K562 (cell line): ENCODE results near the gene ARL3. TPM values are rescaled to one million over a fixed set of nuclear protein-coding genes. Genes with fewer than 3 reads are reported as not detected.
A peak's percentile ranks its signal among the peaks of the same experiment; 100 is the strongest.

Source experiments
- ATAC-seq: fragments of 200-7000 bp; cut with Tn5 transposase; 3 replicates; pipeline ENCODE4 v1.9.1; 2020; ENCODE audit warnings: moderate library complexity
- BruUV-seq: library from RNA; stranded (reverse); fragments of 400-500 nt; replicated peaks from 2 replicates; lab custom pipeline; 2021; lab: Mats Ljungman, UMichigan
- CTCF ChIA-PET: fragments of 300-600 bp; formaldehyde crosslinking; extraction: SDS; loops from one replicate; lab custom pipeline; 2021; ENCODE audit warnings: low intra/inter-chr PET ratio; lab: Yijun Ruan, JAX
- POLR2A ChIA-PET: fragments of 300-600, 350-650 bp; sonication (Branson Sonifier 250); formaldehyde crosslinking; extraction: SDS; loops from one replicate; lab custom pipeline; 2021; ENCODE audit warnings: antibody characterized with exemption, inconsistent platforms; lab: Yijun Ruan, JAX
- DNase-seq, 4 experiments: peaks; one replicate each; pipeline versions ENCODE4 v3.0.0 to v3.0.0-alpha.2; 2011 to 2018; ENCODE audit warnings: low spot score in 3 of 4, mixed read lengths in 3 of 4; ENCODE audit errors: extremely low read depth in 1 of 4
- FAIRE-seq: peaks from 2 replicates; lab custom pipeline; 2011; peaks lifted over from hg19 to GRCh38; lab: Jason Lieb, UNC
- H2AFZ ChIP-seq: 2 replicates; pipeline ENCODE4 v1.6.0; 2011; ENCODE audit warnings: low read depth, low read length, control low read depth, inconsistent platforms
- H3K27ac ChIP-seq: fragments of 200-600 bp; 3 replicates; pipeline ENCODE4 v1.8.0; 2011; ENCODE audit warnings: low read depth, mild to moderate bottlenecking, control low read depth, inconsistent platforms, low read length, moderate library complexity, mixed read lengths; ENCODE audit errors: extremely low read depth
- H3K27me3 ChIP-seq, 2 experiments: fragments of 300-600 bp in 1 of 2; 2 replicates in 1 of 2; 3 replicates in 1 of 2; pipeline versions ENCODE4 v1.6.0 to v1.8.0; 2011; ENCODE audit warnings: inconsistent platforms in 2 of 2, low read length in 2 of 2, mild to moderate bottlenecking in 1 of 2, mixed read lengths in 1 of 2, moderate library complexity in 1 of 2; ENCODE audit not compliant: control insufficient read depth in 2 of 2, insufficient read depth in 2 of 2
- H3K36me3 ChIP-seq: fragments of 300-600 bp; 3 replicates; pipeline ENCODE4 v1.8.0; 2011; ENCODE audit warnings: mild to moderate bottlenecking, low read length, inconsistent platforms; ENCODE audit not compliant: control insufficient read depth, insufficient read depth
- H3K4me1 ChIP-seq, 2 experiments: fragments of 200-600 bp in 1 of 2; replicated peaks in 1 of 2; 2 replicates in 1 of 2; 3 replicates in 1 of 2; pipeline versions ENCODE4 v1.5.1 to v1.8.0; 2011; ENCODE audit warnings: inconsistent platforms in 2 of 2, low read length in 2 of 2, mild to moderate bottlenecking in 1 of 2, mixed read lengths in 1 of 2, moderate library complexity in 1 of 2; ENCODE audit not compliant: control insufficient read depth in 2 of 2, insufficient read depth in 2 of 2
- H3K4me2 ChIP-seq: 2 replicates; pipeline ENCODE4 v1.6.1; 2011; ENCODE audit warnings: low read length, control low read depth, inconsistent platforms, mixed read lengths; ENCODE audit not compliant: insufficient read depth
- H3K4me3 ChIP-seq: fragments of 200-600 bp; sonication (generic), shearing (Covaris generic); 2 replicates; pipeline ENCODE4 v1.5.1; 2016; ENCODE audit warnings: control low read depth, inconsistent platforms
- H3K79me2 ChIP-seq: fragments of 200-600 bp; 3 replicates; pipeline ENCODE4 v1.8.0; 2011; ENCODE audit warnings: low read length, inconsistent platforms; ENCODE audit not compliant: control insufficient read depth, insufficient read depth
- H3K9ac ChIP-seq, 2 experiments: 2 replicates each; pipeline versions ENCODE4 v1.6.0 to v1.6.1; 2011; ENCODE audit warnings: low read depth in 2 of 2, low read length in 2 of 2, control low read depth in 1 of 2, inconsistent platforms in 1 of 2, mild to moderate bottlenecking in 1 of 2, mixed read lengths in 1 of 2; ENCODE audit not compliant: insufficient read depth in 1 of 2
- H3K9me1 ChIP-seq: one replicate; pipeline ENCODE4 v1.6.0; 2011; ENCODE audit warnings: inconsistent platforms, mild to moderate bottlenecking, low read length, moderate library complexity; ENCODE audit not compliant: control insufficient read depth, insufficient read depth
- H3K9me3 ChIP-seq: replicated peaks from 2 replicates; pipeline ENCODE4 v1.5.1; 2011; ENCODE audit warnings: low read depth, low read length, inconsistent platforms; ENCODE audit not compliant: control insufficient read depth, insufficient read depth
- H4K20me1 ChIP-seq: replicated peaks from 2 replicates; pipeline ENCODE4 v1.6.1; 2011; ENCODE audit warnings: low read length, inconsistent platforms, mixed read lengths; ENCODE audit not compliant: control insufficient read depth, insufficient read depth
- ARID2 ChIP-seq: fragments of 450-650 bp; IDR thresholded peaks from 2 replicates; pipeline ENCODE4 v1.6.1; 2017; ENCODE audit warnings: antibody characterized with exemption, mild to moderate bottlenecking
- CAMTA2 ChIP-seq: fragments of 250-450 bp; sonication (Bioruptor Pico); conservative IDR thresholded peaks from 2 replicates; pipeline ENCODE4 v1.5.1; 2022
- CC2D1A ChIP-seq: fragments of 450-650 bp; IDR thresholded peaks from 2 replicates; pipeline ENCODE4 v1.6.1; 2017; ENCODE audit warnings: mild to moderate bottlenecking
- GTF2A2 ChIP-seq: IDR thresholded peaks from 2 replicates; pipeline ENCODE4 v1.6.1; 2016; ENCODE audit warnings: mild to moderate bottlenecking, missing genetic modification characterization, missing compliant biosample characterization
- MAZ ChIP-seq, 2 experiments: fragments of 450-650 bp in 1 of 2; sonication (generic) in 1 of 2; formaldehyde crosslinking; IDR thresholded peaks in 1 of 2; conservative IDR thresholded peaks in 1 of 2; 2 replicates each; pipeline versions ENCODE4 v1.4.0 to v1.5.0; 2020; ENCODE audit warnings: mild to moderate bottlenecking in 1 of 2, missing genetic modification reagents in 1 of 2
- MTF1 ChIP-seq: fragments of 250-450 bp; sonication (Bioruptor Pico); IDR thresholded peaks from 2 replicates; pipeline ENCODE4 v1.9.0; 2021; ENCODE audit warnings: moderate library complexity, mild to moderate bottlenecking, inconsistent platforms, borderline replicate concordance
- MYNN ChIP-seq, 2 experiments: sonication (generic); formaldehyde crosslinking in 1 of 2; IDR thresholded peaks; 2 replicates each; pipeline versions ENCODE4 v1.5.0 to v1.6.1; 2016 to 2020; ENCODE audit warnings: antibody characterized with exemption in 1 of 2, missing genetic modification reagents in 1 of 2
- POLR2AphosphoS5 ChIP-seq: IDR thresholded peaks from 2 replicates; pipeline ENCODE4 v1.6.1; 2011; ENCODE audit warnings: mild to moderate bottlenecking, low read depth, low read length, moderate library complexity; ENCODE audit not compliant: control insufficient read depth, insufficient read depth
- PTBP1 ChIP-seq: fragments of 200-400 bp; formaldehyde crosslinking; IDR thresholded peaks from 2 replicates; pipeline ENCODE4 v1.6.1; 2017; ENCODE audit warnings: low read depth, low read length
- RB1 ChIP-seq: fragments of 450-650 bp; IDR thresholded peaks from 2 replicates; pipeline ENCODE4 v1.6.1; 2017; ENCODE audit warnings: low read depth, mild to moderate bottlenecking
- SMC3 ChIP-seq: conservative IDR thresholded peaks from 2 replicates; pipeline ENCODE4 v1.6.1; 2011; ENCODE audit warnings: low read depth, low read length, improper control_type of control experiment; ENCODE audit not compliant: insufficient read depth
- WGBS: fragments of 100-300 bp; shearing (Covaris generic); methylation state at CpG from one replicate; pipeline ENCODE4 v1.1.6; 2016; ENCODE audit warnings: low coverage, mixed read lengths; ENCODE audit not compliant: insufficient coverage; ENCODE audit errors: missing lambda C conversion rate; 5-methylcytosine and 5-hydroxymethylcytosine counted together
- in situ Hi-C: fragments of 300-500 bp; cut with MboI; formaldehyde crosslinking; loops from 4 replicates; pipeline ENCODE4 v1.15.0; 2018; ENCODE audit warnings: inconsistent platforms, mixed read lengths
- intact Hi-C: fragments of 100-400 bp; cut with micrococcal nuclease; formaldehyde crosslinking; loops from 2 replicates; pipeline ENCODE4 v1.14.2; 2022
- polyA plus RNA-seq, 8 experiments: library from polyadenylated mRNA; depleted of rRNA in 4 of 8; stranded (reverse) in 5 of 8; unstranded in 3 of 8; fragments of >200 nt; fragmentation: Nextera tagmentation in 2 of 8; fragmentation: Illumina TruSeq in 1 of 8; extraction: Ambion mirVana in 2 of 8; extraction: Trizol in 1 of 8; gene quantifications; 2 replicates each; pipeline versions ENCODE4 v1.2.1 to v1.2.3, GENCODE V29; 2011 to 2014; ENCODE audit warnings: inconsistent platforms in 1 of 8, missing spikeins in 1 of 8
- total RNA-seq, 7 experiments: library from RNA; depleted of rRNA in 6 of 7; stranded (reverse); fragments of >200 nt in 6 of 7; fragmentation: Illumina TruSeq in 2 of 7; extraction: Trizol in 2 of 7; gene quantifications; 2 replicates each; pipeline versions ENCODE4 v1.2.1 to v1.2.3, GENCODE V29; 2011 to 2021; ENCODE audit warnings: low replicate concordance in 1 of 7
- TF ChIP-seq, protein P1 (sequence below), 2 experiments: fragments of 450-650 bp; conservative IDR thresholded peaks; 2 replicates each; pipeline ENCODE4 v1.6.1; 2017; ENCODE audit warnings: mild to moderate bottlenecking in 2 of 2, moderate library complexity in 2 of 2
- TF ChIP-seq, protein P2 (sequence below), 3 experiments: IDR thresholded peaks in 2 of 3; conservative IDR thresholded peaks in 1 of 3; 2 replicates each; pipeline ENCODE4 v1.5.1; 2011 to 2012; ENCODE audit warnings: low read length in 3 of 3, mild to moderate bottlenecking in 3 of 3, control low read depth in 2 of 3, improper control_type of control experiment in 1 of 3, inconsistent platforms in 1 of 3, low read depth in 1 of 3, mixed read lengths in 1 of 3, moderate library complexity in 1 of 3; ENCODE audit not compliant: insufficient read depth in 2 of 3
- TF ChIP-seq, protein P3 (sequence below): fragments of 450-650 bp; formaldehyde crosslinking; IDR thresholded peaks from 2 replicates; pipeline ENCODE4 v1.4.0; 2020; ENCODE audit warnings: mild to moderate bottlenecking, moderate library complexity

The ARL3 gene
- total and polyA plus RNA-seq, 9 of the 15 experiments (the other 6 are each of a cell fraction or from before 2014, with no cell fraction given) = 2.9 to 8.9 (median 4.8) TPM

DNA sequence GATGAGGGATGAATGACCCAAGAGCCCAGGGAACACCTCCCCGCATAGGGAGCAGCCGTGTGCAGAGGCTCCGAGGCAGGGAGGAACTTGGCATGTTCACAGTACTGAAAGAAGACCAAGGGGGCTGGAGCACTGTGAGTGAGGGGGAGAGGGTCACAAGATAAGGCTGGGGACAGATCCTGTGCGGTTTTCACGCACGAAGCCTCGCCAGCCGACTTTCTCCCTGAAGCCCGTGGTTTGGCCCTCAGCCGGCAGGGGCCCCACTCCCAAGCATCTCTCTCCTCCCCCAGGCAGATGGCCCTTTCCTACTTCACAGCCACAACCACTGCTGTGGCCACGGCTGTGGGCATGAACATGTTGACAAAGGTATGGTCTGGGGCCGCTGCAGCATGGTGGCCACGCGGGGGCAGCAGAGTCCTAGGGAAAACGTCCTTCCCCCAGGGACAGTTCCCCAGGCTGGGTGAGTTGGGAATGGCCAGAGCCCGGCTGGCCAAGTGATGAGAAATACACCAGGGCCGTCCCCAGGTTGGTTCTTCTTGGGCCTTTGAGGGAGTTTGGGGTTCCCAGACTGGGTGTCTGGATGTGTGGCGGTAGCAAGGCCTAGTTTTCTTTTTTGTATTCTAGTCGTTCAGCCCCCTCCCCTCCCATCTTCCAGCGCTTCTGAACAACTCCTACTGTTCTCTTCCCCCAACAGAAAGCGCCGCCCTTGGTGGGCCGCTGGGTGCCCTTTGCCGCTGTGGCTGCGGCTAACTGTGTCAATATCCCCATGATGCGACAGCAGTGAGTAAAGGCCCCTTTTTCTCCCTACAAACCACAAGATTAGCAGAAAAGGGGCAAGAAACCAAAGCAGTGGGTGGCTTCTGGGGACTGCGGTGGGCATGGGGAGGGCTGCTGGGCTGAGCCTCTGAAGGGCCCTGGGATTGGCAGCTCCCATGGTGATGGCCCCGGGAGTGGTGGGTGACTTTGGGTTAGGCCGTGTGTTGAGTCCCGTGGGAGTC is 15.1 kb upstream of the ARL3 start:
- POLR2A ChIA-PET = interaction anchor here (0.9 kb wide), 1 partner anchor 58 kb away, joined by 3 read pairs; no protein-coding TSS in a partner anchor
- Histone ChIP-seq H3K9me3 (no peaks in the 10 kb centered on the region), H3K4me1 (peaks cover 0 to 5% of the 10 kb centered on the region in 2 experiments; a peak in 1 of 5 replicates), H3K9ac (no peak overlapping the region), H3K9me1 (no peaks in the 10 kb centered on the region), H3K36me3 (peaks cover 66% of the 10 kb centered on the region), H3K4me2 (no peak overlapping the region), H3K4me3 (no peak overlapping the region), H3K27ac (no peak overlapping the region), H3K79me2 (no peaks in the 10 kb centered on the region), H3K27me3 (no peaks in the 10 kb centered on the region), H4K20me1 (no peaks in the 10 kb centered on the region), H2AFZ (no peak overlapping the region)
- 53% methylated on average over 18 of the region's 30 CpGs for WGBS
- intact Hi-C loops (loop anchor here (1.0 to 5.0 kb wide), 5 partner anchors 103 to 513 kb away; partner anchors contain the start of gene CNNM2), in situ Hi-C loops (loop anchor here (5.0 kb wide), 2 partner anchors 103 to 338 kb away; no protein-coding TSS in a partner anchor)
- peak; percentile 70 for FAIRE-seq
- CTCF ChIA-PET = interaction anchor here (0.6 to 2.7 kb wide), 5 partner anchors 172 to 605 kb away, joined by 3 to 17 read pairs (median 4); partner anchors contain the start of gene CNNM2
- peak; percentile 69 to 76 (median 70) for DNase-seq
- BruUV-seq = no TSS peak
- ATAC-seq = peak; percentile 99
- TF ChIP-seq CAMTA2 (CRISPR knock-in tag) = no peak
- TF ChIP-seq CC2D1A = peak; percentile 55; the same call in 1 of the 2 replicates
- TF ChIP-seq PTBP1 = no peak
- peak; percentile 44; the same call in 1 of the 2 replicates for TF ChIP-seq RB1
- TF ChIP-seq MYNN (IDR thresholded peaks at IDR 0.05) = 0 out of 2 replicates have a peak, but pooled peaks have one; percentile 20
- no peak for TF ChIP-seq MYNN (CRISPR knock-in tag; IDR thresholded peaks at IDR 0.05)
- TF ChIP-seq POLR2AphosphoS5 = no peak
- peak; percentile 58; the same call in 1 of the 2 replicates for TF ChIP-seq ARID2
- TF ChIP-seq MAZ (CRISPR knock-in tag; conservative IDR thresholded peaks at IDR 0.05 in 1 of 2, IDR thresholded peaks at IDR 0.05 in 1 of 2) = 0 out of 4 replicates have a peak, but pooled peaks of 1 of the 2 experiments have one; percentile 9
- TF ChIP-seq, protein P1, sequence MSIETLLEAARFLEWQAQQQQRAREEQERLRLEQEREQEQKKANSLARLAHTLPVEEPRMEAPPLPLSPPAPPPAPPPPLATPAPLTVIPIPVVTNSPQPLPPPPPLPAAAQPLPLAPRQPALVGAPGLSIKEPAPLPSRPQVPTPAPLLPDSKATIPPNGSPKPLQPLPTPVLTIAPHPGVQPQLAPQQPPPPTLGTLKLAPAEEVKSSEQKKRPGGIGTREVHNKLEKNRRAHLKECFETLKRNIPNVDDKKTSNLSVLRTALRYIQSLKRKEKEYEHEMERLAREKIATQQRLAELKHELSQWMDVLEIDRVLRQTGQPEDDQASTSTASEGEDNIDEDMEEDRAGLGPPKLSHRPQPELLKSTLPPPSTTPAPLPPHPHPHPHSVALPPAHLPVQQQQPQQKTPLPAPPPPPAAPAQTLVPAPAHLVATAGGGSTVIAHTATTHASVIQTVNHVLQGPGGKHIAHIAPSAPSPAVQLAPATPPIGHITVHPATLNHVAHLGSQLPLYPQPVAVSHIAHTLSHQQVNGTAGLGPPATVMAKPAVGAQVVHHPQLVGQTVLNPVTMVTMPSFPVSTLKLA (conservative IDR thresholded peaks at IDR 0.05) = 0 out of 4 replicates have a peak, but pooled peaks of 1 of the 2 experiments have one; percentile 25
- TF ChIP-seq, protein P2, sequence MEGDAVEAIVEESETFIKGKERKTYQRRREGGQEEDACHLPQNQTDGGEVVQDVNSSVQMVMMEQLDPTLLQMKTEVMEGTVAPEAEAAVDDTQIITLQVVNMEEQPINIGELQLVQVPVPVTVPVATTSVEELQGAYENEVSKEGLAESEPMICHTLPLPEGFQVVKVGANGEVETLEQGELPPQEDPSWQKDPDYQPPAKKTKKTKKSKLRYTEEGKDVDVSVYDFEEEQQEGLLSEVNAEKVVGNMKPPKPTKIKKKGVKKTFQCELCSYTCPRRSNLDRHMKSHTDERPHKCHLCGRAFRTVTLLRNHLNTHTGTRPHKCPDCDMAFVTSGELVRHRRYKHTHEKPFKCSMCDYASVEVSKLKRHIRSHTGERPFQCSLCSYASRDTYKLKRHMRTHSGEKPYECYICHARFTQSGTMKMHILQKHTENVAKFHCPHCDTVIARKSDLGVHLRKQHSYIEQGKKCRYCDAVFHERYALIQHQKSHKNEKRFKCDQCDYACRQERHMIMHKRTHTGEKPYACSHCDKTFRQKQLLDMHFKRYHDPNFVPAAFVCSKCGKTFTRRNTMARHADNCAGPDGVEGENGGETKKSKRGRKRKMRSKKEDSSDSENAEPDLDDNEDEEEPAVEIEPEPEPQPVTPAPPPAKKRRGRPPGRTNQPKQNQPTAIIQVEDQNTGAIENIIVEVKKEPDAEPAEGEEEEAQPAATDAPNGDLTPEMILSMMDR (IDR thresholded peaks at IDR 0.05 in 2 of 3, conservative IDR thresholded peaks at IDR 0.05 in 1 of 3; ENCODE audit: insufficient read depth in 2 of 3, low read depth in 1 of 3, low read length in 3 of 3) = peak; percentile 79 to 86 (median 82)
- no peak for TF ChIP-seq GTF2A2 (tag)
- TF ChIP-seq MTF1 (CRISPR knock-in tag) = no peak
- TF ChIP-seq, protein P3, sequence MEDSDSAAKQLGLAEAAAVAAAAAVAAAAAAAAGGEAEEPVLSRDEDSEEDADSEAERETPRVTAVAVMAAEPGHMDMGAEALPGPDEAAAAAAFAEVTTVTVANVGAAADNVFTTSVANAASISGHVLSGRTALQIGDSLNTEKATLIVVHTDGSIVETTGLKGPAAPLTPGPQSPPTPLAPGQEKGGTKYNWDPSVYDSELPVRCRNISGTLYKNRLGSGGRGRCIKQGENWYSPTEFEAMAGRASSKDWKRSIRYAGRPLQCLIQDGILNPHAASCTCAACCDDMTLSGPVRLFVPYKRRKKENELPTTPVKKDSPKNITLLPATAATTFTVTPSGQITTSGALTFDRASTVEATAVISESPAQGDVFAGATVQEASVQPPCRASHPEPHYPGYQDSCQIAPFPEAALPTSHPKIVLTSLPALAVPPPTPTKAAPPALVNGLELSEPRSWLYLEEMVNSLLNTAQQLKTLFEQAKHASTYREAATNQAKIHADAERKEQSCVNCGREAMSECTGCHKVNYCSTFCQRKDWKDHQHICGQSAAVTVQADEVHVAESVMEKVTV (CRISPR knock-in tag) = peak; percentile 77
- TF ChIP-seq SMC3 = peak; percentile 80
